ENCODE data around the gene FXN. TPM values are rescaled to one million over a fixed set of nuclear protein-coding genes. Genes with fewer than 3 reads are reported as not detected.
A peak's percentile ranks its signal among the peaks of the same experiment; 100 is the strongest.

Gene FXN
- total RNA-seq, 4 donors from 2014 or later, result 0.17 to 5.6 (median 3.0) TPM

DNA sequence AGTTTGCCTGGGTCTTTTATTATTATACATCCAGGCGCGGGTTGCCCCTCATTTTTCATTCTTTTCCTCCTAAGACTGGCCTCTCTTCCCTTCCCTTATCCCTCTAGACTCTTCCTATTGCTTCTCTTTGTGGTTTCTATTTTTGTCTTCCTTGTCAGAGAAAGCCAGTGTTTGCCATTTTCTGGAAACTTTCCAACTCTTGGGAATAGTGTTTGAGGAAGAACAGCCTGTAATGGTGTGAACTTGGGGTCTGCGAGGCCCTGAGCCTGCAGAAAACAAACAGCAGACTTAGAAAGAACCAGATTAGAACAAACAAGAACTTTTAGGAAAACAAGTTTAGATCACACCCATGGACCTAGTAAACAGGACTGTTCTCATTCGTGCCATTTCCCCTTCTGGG, 37.2 kb upstream of the FXN start:
- no peak for TF ChIP-seq POLR2A (IDR thresholded peaks at IDR 0.05)
- TF ChIP-seq, protein P1, sequence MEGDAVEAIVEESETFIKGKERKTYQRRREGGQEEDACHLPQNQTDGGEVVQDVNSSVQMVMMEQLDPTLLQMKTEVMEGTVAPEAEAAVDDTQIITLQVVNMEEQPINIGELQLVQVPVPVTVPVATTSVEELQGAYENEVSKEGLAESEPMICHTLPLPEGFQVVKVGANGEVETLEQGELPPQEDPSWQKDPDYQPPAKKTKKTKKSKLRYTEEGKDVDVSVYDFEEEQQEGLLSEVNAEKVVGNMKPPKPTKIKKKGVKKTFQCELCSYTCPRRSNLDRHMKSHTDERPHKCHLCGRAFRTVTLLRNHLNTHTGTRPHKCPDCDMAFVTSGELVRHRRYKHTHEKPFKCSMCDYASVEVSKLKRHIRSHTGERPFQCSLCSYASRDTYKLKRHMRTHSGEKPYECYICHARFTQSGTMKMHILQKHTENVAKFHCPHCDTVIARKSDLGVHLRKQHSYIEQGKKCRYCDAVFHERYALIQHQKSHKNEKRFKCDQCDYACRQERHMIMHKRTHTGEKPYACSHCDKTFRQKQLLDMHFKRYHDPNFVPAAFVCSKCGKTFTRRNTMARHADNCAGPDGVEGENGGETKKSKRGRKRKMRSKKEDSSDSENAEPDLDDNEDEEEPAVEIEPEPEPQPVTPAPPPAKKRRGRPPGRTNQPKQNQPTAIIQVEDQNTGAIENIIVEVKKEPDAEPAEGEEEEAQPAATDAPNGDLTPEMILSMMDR (IDR thresholded peaks at IDR 0.05), result no peak
- intact Hi-C loops (cut with DNase I; ENCODE audit: low total_unique reads), result no loop called here
- H3K4me3 ChIP-seq (ENCODE audit: low read depth, poor library complexity, severe bottlenecking), result no peak overlapping the region
- no peak for DNase-seq (ENCODE audit: low spot score in 2 of 2)
- 78 to 82% methylated on average over 4 of the region's 4 CpGs for WGBS, 2 donors

DNA sequence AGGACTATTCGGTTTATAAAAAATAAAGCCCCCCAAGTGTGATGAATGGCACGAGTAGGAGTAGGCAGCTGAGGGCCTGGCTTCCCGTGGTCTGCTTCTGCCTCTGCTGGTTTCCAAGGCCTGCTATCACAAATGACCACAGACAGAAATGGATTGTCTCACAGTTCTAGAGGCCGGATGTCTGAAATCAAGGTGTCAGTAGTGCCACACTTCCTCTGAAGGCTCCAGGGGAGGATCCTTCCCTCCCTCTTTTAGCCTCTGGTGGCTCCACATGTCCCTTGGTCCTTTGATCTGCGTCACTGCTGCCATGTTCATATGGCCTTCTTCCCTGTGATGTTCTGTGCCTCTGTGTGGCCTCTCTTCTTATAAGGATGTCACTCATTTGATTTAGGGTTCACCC, 36.7 kb upstream of the FXN start:
- TF ChIP-seq, protein P1 (IDR thresholded peaks at IDR 0.05), result no peak
- no peak for TF ChIP-seq POLR2A (IDR thresholded peaks at IDR 0.05)
- no peak for DNase-seq (ENCODE audit: low spot score in 2 of 2)
- intact Hi-C loops (cut with DNase I; ENCODE audit: low total_unique reads), result no loop called here
- WGBS, 2 donors, result 73 to 78% methylated on average over 5 of the region's 5 CpGs
- no peak overlapping the region for H3K4me3 ChIP-seq (ENCODE audit: low read depth, poor library complexity, severe bottlenecking)

DNA sequence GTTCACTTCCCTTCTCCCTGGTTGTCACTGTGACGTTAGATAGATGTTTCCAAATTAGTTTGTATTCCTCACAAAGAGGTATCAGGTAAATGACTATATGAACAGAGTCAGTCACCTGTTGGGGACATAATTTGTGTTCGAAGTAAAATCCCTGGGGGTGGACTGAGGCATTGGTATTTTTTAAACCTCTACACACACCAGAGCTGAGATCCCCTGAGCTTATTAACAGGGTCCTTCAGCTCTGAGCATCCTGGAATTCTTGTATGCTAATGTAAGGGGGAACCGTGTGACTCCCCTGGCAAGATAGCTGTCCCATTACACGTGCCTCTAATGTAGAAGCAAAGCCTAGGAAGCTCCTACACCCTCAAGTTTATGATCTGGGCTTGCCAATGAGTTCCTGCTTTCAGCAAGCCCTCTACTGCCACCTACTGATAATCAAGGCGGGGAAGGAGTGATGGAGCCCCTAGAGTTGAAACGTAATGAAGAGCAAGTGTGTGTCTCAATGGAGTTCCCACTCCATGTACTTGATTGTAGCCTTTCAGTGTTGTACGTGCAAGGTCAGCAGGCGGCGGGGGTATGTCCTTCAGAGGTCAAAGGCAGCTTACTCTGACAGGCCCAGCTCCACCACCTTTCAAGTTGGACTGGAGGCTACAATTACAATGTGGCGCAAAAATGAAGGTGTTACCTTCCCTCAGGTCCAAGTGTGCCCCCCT, 36.0 kb upstream of the FXN start:
- 33 to 38% methylated on average over 10 of the region's 10 CpGs for WGBS, 2 donors
- TF ChIP-seq, protein P1 (IDR thresholded peaks at IDR 0.05), result no peak
- TF ChIP-seq POLR2A (IDR thresholded peaks at IDR 0.05), result no peak
- peak in 1 of 2 donors; percentile 67 for DNase-seq (ENCODE audit: low spot score in 2 of 2)
- no peak overlapping the region for H3K4me3 ChIP-seq (ENCODE audit: low read depth, poor library complexity, severe bottlenecking)
- intact Hi-C loops (cut with DNase I; ENCODE audit: low total_unique reads), result loop anchor here (10.0 kb wide), 1 partner anchor 415 kb away; no protein-coding TSS in a partner anchor

DNA sequence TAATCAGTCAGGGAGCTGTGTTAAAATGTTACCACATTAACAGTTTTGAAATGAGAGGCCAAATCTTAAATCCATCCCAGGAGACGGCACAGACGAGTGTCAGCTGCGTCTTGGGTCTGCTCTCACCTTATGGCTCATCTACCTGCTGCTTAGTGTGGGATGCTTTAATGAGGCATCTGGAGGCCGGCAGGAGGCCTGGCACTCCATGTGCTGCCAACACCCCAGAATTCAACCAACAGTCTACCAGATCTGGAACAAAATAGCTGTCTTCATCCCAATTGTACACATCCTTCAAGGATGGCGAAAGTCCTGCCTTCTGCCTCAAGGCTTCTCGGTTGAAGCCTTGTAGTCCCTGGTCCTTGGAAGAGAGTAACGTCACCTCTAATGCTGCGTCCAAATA, 33.6 kb upstream of the FXN start:
- 66 to 68% methylated on average over 7 to 8 of the region's 8 CpGs for WGBS, 2 donors
- no peak for TF ChIP-seq POLR2A (IDR thresholded peaks at IDR 0.05)
- TF ChIP-seq, protein P1 (IDR thresholded peaks at IDR 0.05), result no peak
- no peak for DNase-seq (ENCODE audit: low spot score in 2 of 2)
- no peak overlapping the region for H3K4me3 ChIP-seq (ENCODE audit: low read depth, poor library complexity, severe bottlenecking)
- intact Hi-C loops (cut with DNase I; ENCODE audit: low total_unique reads), result loop anchor here (10.0 kb wide), 1 partner anchor 417 kb away; no protein-coding TSS in a partner anchor

DNA sequence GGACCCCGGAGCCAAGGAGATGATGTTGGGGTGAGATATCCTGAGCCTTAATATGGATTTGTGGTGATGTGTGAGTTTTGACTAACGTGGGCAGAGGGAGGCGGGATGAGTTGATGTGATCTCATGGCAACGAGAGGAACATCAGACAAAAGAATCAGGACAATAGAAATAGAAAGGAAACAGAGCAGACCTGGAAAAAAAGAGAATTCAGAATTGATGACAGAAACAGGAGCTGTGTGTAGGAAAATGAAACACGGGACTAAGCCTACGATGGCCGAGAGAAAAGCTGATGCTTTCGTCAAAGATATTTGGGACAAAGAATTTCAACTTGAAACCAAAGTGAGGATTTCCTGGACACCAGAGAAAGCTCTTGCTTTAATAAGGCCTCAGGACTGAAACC, 32.5 kb upstream of the FXN start:
- 70 to 79% methylated on average over 8 of the region's 8 CpGs for WGBS, 2 donors
- H3K4me3 ChIP-seq (ENCODE audit: low read depth, poor library complexity, severe bottlenecking), result no peak overlapping the region
- intact Hi-C loops (cut with DNase I; ENCODE audit: low total_unique reads), result loop anchor here (10.0 kb wide), 1 partner anchor 418 kb away; no protein-coding TSS in a partner anchor
- no peak for TF ChIP-seq POLR2A (IDR thresholded peaks at IDR 0.05)
- TF ChIP-seq, protein P1 (IDR thresholded peaks at IDR 0.05), result no peak
- DNase-seq (ENCODE audit: low spot score in 2 of 2), result no peak
